Activated naive CD8-positive, alpha-beta T cell treated with anti-CD3 and anti-CD28 coated beads, Interleukin-2, amount 10 ng/mL, durations not matched to agents 7 days and 5 days (primary cell): ENCODE measurements around the gene MYD88. TPM values are rescaled to one million over a fixed set of nuclear protein-coding genes. Genes with fewer than 3 reads are reported as not detected.
"Not testable (repeated sequence)": the region's sequence is repeated elsewhere in the genome, so short reads cannot be mapped to it uniquely, and the experiment has no call there.

Source experiments
- ATAC-seq: fragments of 150-1000 bp; cut with Tn5 transposase; one replicate; pipeline ENCODE4 v1.10.0; 2021; ENCODE audit warnings: low read depth, moderate library complexity
- POLR2A ChIA-PET: fragments of 350-600 bp; sonication (Branson Sonifier 250); formaldehyde crosslinking; loops from one replicate; lab custom pipeline; 2021; ENCODE audit warnings: antibody characterized with exemption; lab: Charles Lee
- DNase-seq: peaks from one replicate; pipeline ENCODE4 v3.0.0; 2021
- H3K27ac Mint-ChIP-seq: one replicate; pipeline ENCODE4 v1.8.0; 2022; ENCODE audit warnings: mild to moderate bottlenecking, mixed read lengths
- H3K27me3 Mint-ChIP-seq: one replicate; pipeline ENCODE4 v1.8.0; 2022; ENCODE audit warnings: mild to moderate bottlenecking, moderate library complexity, mixed read lengths
- H3K36me3 Mint-ChIP-seq: one replicate; pipeline ENCODE4 v1.8.0; 2021; ENCODE audit warnings: mild to moderate bottlenecking, mixed read lengths
- H3K4me1 Mint-ChIP-seq: one replicate; pipeline ENCODE4 v1.8.0; 2021; ENCODE audit warnings: mixed read lengths
- H3K4me3 Mint-ChIP-seq: one replicate; pipeline ENCODE4 v1.8.0; 2022; ENCODE audit warnings: mild to moderate bottlenecking, moderate library complexity, mixed read lengths
- H3K9me3 Mint-ChIP-seq: one replicate; pipeline ENCODE4 v1.8.0; 2021; ENCODE audit warnings: mixed read lengths
- total RNA-seq, 2 experiments: library from RNA; stranded (reverse); gene quantifications; one replicate each; pipeline ENCODE4 v1.2.3, GENCODE V29; 2021

MYD88 gene
- total RNA-seq, 2 experiments from 2014 or later: 68.5 to 70.6 TPM

DNA sequence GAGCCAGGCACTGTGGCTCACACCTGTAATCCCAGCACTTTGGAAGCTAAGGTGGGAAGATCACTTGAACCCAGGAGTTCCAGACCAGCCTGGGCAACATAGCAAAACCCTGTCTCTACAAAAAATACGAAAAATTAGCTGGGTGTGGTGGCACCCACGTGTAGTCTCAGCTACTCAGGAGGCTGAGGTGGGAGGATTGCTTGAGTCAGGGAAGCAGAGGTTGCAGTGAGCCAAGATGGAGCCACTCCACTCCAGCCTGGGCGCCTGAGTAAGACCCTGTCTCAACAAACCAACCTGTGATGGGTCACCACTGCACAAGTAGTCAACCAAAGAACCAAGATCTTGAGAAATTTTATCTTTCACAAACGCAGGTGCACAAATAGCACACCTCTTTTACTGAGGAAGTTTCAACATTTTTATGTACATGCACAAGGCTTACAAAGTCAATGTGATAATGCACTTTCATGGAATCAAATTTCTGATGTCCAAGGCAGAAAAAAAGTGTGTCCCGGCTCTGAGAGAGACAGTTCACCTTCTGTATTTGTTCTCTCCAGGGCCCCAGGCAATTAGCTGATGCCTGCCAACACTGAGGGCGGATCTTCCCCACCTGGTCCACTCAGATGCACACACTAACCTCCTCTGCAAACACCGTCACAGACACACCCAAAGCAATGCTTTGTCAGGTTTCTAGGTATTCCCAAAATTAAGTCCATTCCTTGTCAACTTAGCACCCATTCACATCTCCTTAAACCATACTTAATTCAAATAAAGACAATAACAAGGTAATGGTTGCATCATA, 13.9 kb upstream of the MYD88 start:
- no peak for DNase-seq
- Mint-ChIP-seq H3K27me3 (no peaks in the 10 kb centered on the region), H3K36me3 (peaks cover 24% of the 10 kb centered on the region), H3K4me3 (no peak overlapping the region), H3K4me1 (peaks cover 8% of the 10 kb centered on the region), H3K27ac (peak overlapping the region; percentile 44), H3K9me3 (no peaks in the 10 kb centered on the region)
- POLR2A ChIA-PET: interaction anchor here (1.0 kb wide), 1 partner anchor 12 kb away, joined by 4 read pairs; the partner anchor contains the start of gene ACAA1
- ATAC-seq: no peak

DNA sequence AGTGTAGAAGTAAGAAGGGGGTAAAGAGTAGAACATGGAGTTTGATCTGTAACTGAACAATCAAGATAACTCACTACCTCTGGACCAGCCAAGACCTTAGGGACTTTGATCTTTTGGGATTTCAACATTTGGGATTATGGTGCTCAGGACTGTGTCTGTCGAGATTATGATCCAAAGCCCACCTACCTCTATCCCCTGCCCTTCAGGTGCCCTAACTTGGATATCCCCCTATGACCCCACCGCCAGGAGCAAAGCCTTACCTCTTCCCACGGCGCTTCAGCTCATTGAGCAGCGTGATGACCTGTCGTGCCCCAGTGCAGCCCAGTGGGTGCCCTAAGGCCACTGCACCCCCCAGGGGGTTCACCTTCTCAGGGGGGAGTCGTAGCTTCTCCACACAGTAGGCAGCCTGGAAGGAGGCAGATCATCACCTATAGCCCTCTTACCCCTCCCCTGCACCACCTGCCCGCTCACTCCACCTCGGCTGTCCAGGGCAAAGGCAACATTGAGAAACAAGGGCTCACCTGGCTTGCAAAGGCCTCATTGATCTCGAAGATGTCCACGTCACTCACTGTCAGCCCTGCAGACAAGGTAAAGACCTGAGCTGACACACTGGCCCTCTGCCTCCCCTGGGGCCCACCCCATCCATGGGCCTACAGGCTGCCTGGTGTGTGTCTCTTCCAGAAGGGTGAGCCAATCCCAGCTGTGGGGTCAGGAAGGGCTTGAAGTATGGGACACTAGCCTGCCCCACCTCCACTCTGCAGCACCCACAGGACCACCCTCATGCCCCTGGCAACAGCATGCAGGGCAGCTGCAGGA, 12.9 kb upstream of the MYD88 start:
- ATAC-seq (no peak), DNase-seq (no peak)
- no peaks in the 10 kb centered on the region for H3K9me3 Mint-ChIP-seq
- POLR2A ChIA-PET: interaction anchor here (1.0 kb wide), 1 partner anchor 11 kb away, joined by 4 read pairs; the partner anchor contains the start of gene ACAA1
- no peaks in the 10 kb centered on the region for H3K27me3 Mint-ChIP-seq
- H3K4me3 Mint-ChIP-seq: no peak overlapping the region
- peaks cover 30% of the 10 kb centered on the region for H3K36me3 Mint-ChIP-seq
- no peak overlapping the region for H3K27ac Mint-ChIP-seq
- H3K4me1 Mint-ChIP-seq: peaks cover 8% of the 10 kb centered on the region

DNA sequence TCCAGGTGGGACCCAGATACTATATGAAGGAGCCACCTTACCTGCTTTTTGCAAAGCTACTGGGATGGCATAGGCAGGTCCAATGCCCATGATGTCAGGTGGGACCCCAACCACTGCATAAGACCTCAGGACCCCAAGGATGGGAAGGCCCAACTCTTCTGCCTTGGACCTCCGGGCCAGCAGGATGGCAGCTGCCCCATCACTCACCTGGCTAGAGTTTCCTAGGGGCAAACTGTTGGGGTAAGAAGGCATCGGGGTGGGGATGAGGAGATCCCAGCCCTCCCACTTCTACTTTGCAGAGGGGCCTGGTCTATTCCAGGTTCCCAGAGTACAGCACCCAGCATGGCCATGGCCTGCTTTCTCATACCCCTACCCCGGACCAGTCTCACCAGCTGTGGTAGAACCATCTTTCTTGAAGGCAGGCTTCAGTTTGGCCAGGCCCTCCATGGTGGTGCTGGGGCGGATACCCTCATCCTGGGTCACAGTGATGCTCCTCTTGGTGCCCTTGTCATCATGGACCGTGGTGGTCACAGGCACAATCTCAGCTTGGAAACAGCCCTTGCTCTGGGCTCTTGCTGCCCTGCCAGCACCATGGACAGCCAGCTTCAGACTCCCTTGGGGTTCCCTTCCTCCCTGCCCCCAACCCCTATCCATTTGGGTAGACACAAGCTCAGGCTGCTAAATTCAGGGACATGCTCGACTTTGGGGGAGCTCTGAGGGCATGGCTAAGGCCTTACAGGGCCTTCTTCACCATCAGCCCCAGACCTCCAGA, 12.2 kb upstream of the MYD88 start:
- H3K4me1 Mint-ChIP-seq: peaks cover 7% of the 10 kb centered on the region
- H3K9me3 Mint-ChIP-seq: no peaks in the 10 kb centered on the region
- H3K27ac Mint-ChIP-seq: no peak overlapping the region
- no peaks in the 10 kb centered on the region for H3K27me3 Mint-ChIP-seq
- H3K36me3 Mint-ChIP-seq: peaks cover 31% of the 10 kb centered on the region
- ATAC-seq: no peak
- POLR2A ChIA-PET: no interaction called here
- no peak overlapping the region for H3K4me3 Mint-ChIP-seq
- DNase-seq: no peak

DNA sequence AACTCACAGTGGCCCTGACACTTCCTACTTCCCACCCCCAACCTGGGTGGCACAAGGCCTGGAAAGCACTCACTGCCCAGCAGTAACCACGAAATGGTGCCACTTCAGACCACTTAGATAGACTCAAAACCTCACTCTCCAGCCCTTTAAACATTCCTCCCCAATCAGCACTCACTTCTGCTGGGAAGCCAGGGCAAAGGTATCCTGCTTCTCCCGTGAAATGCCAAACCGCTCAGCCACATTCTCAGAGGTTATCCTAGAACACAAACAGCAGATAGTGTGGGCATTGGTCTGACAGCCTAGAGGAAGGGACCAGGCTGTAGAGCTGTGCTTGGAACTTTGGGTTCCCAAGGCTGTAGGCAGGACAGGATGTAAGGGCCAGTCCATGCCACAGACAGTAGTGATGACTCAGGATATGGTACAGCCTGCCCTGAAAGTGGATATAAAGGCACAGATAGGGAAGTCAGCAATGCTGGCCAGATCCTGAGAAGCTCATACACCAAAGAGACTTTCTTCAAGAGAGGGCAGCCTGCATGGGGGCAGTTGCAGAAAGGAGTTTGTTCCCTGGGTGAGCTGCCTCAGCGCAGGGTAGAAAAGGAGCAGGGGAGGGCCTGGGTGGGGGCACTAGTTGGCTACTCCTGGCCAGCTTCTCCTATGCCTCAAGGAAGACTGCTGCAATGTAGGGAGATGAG, 10.7 kb upstream of the MYD88 start:
- Mint-ChIP-seq H3K4me3 (no peak overlapping the region), H3K4me1 (peaks cover 12% of the 10 kb centered on the region), H3K36me3 (peaks cover 29% of the 10 kb centered on the region), H3K27ac (no peak overlapping the region), H3K9me3 (no peaks in the 10 kb centered on the region), H3K27me3 (no peaks in the 10 kb centered on the region)
- DNase-seq (peak; percentile 6), ATAC-seq (no peak)
- POLR2A ChIA-PET: no interaction called here

DNA sequence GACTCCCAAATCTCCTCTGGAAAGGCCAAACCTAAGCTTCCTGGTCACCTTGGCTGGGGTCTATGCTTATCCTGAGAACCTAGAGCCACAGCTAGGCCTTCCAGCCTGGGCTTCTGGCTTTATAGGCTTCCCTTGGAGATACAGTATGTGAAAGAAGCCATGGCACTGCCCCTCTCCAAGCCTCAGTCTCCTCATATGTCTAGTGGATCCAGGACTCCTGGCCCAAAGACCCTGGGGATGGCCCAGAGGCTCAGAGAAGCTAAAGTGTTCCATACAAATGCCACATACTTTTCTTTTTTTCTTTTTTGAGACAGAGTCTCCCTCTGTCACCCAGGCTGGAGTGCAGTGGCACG, 10.2 kb upstream of the MYD88 start:
- H3K9me3 Mint-ChIP-seq: no peaks in the 10 kb centered on the region
- POLR2A ChIA-PET: no interaction called here
- no peak overlapping the region for H3K27ac Mint-ChIP-seq
- no peak overlapping the region for H3K4me3 Mint-ChIP-seq
- no peak for DNase-seq
- no peak for ATAC-seq
- H3K4me1 Mint-ChIP-seq: peaks cover 16% of the 10 kb centered on the region
- peaks cover 23% of the 10 kb centered on the region for H3K36me3 Mint-ChIP-seq
- no peaks in the 10 kb centered on the region for H3K27me3 Mint-ChIP-seq

DNA sequence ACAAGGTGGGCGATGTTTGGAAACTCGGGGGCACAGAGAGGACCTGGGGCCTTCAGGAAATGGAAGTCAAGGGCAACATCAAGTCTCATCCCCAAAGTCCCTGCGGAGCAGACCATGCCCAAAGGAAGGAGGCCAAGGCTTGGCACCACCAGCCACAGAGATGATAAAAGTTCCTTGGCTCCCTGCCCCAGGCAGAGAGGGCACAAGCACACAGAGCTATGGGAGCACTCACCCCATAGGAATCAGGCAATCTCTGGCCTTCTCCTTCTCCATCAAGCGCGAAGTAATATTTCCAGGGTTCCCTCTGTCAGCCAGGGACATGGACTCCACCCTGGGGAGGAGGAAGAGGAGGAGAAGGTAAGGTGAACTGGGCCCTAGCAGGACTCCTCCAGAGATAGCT, 9.4 kb upstream of the MYD88 start:
- DNase-seq: no peak
- POLR2A ChIA-PET: no interaction called here
- peaks cover 19% of the 10 kb centered on the region for H3K4me1 Mint-ChIP-seq

DNA sequence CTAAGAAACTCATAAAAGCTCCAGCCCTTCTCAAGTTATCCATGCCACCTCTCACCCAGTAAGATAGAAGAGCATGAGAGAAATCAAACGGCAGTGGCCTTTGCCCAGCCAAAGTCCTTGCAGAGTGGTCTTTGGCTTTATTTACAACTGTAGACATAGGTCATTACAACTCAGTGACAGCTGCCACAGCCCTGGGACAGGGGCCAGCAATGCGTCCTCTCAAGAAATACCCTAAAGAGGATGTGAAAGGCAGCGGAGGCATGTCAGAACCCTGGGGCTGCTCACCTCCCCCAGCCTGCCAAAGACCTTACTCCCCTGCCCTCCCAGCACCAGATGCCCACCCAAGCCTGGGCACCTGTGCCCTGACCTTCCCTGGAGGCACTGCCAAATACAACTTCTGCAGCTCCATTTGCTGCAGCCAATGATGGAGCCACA, 7.8 kb upstream of the MYD88 start:
- H3K27ac Mint-ChIP-seq: no peak overlapping the region
- ATAC-seq (no peak), DNase-seq (no peak)
- no peaks in the 10 kb centered on the region for H3K9me3 Mint-ChIP-seq
- no peak overlapping the region for H3K4me3 Mint-ChIP-seq
- POLR2A ChIA-PET: interaction anchor here (1.1 kb wide), 1 partner anchor 34 kb away, joined by 4 read pairs; the partner anchor contains the start of gene OXSR1
- H3K36me3 Mint-ChIP-seq: peaks cover 30% of the 10 kb centered on the region
- H3K4me1 Mint-ChIP-seq: peaks cover 31% of the 10 kb centered on the region
- no peaks in the 10 kb centered on the region for H3K27me3 Mint-ChIP-seq

More for the DNA sequence above, 9.4 kb upstream of the MYD88 start:
- ATAC-seq: no peak
- Mint-ChIP-seq H3K27me3 (no peaks in the 10 kb centered on the region), H3K9me3 (no peaks in the 10 kb centered on the region), H3K36me3 (peaks cover 23% of the 10 kb centered on the region), H3K4me3 (no peak overlapping the region), H3K27ac (no peak overlapping the region)

DNA sequence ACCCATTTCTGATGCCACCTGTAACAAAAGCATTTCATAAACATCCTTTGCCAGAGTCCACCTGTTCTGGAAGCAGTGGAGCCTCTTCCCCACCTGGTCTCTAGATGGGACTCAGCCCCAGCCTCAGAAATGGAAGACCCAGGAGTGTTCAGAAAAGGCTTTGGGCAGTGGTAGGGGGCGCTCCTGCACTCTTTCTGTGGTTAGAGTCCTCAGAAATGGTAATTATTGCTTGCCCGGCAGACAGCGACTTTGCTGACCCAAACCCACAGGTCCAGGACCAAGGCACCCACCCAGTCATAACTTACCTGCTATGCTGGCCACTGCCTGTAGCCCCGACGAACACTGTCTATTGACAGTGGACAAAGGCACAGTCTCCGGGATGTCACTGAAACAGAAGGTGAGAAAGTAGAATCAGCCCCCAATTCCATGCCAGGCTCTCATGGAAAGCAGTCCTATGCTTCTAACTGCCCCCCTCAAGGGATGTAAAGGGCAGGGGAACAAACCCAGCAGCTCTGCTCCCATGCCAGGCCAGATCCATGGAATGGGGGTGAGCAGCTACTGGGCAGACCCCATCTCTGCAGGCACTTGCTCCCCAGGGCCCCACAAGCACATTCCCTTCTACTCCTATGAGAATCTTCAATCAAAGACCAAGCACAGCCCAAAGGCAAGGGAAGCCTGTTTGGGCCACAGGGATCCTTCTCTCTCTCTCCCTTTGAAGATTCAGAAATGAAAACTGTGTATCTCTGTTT, 6.7 kb upstream of the MYD88 start:
- H3K9me3 Mint-ChIP-seq: no peaks in the 10 kb centered on the region
- DNase-seq (peak; percentile 16), ATAC-seq (no peak)
- H3K4me1 Mint-ChIP-seq: peaks cover 34% of the 10 kb centered on the region
- no peaks in the 10 kb centered on the region for H3K27me3 Mint-ChIP-seq
- no peak overlapping the region for H3K4me3 Mint-ChIP-seq
- POLR2A ChIA-PET: interaction anchor here (1.1 kb wide), 1 partner anchor 33 kb away, joined by 4 read pairs; the partner anchor contains the start of gene OXSR1
- no peak overlapping the region for H3K27ac Mint-ChIP-seq
- H3K36me3 Mint-ChIP-seq: peaks cover 30% of the 10 kb centered on the region

DNA sequence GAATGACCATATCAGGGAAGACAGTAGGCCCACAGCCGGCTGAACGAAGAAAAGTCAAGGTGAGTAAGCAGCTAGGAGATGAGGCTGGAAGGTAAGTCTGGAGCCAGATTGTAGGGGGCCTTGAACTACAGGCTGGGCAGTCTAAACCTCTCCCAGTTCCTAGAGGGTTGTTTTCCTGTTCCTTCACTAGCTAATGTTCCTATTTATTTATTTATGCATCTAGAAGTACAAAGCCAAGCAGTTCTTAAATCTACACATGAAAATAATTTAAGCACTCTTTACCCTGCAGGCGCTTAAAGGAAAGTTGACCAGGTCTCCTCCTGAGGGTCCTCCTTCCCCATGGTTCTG, 5.3 kb upstream of the MYD88 start:
- H3K27ac Mint-ChIP-seq: peak overlapping the region; percentile 18

DNA sequence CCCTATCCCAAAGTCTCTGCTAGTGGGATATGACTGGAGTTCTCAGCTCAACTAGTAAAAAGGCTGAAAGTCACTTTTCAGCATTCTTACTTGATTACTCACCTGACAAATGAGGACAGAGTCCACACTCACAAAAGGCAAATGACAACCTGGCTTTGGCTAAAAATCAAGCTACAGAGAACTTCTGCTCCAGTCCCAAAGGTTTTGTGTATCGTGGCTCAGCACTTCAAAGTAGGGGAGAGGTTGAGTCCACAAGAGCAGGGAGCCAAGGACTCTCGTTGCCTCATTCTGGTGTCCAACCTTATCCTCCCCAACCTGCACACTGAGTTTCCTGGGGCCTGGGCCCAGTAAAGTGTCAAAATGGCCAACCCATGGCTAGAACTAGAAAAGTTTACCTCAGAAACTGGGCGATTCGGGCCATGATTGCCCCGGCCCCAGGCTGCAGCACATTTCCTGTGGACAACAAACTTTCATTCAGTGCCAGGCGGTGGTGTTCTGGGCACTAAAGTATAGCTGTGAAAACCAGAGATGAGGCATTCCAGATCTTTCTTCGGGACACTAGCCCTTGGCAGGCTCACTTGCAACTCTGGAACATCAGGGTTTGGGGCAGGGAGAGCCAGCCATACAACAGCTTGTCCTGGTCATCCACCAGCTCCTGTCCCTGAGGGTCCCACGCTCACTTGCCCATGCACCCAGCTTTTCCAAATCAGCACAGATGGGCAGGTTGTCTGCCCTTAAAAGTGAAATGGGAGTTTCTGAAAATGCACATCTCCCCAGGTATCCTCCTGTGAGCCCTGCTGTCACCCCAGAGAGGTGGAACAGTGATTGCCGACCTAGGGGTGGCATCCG, 4.7 kb upstream of the MYD88 start:
- Mint-ChIP-seq H3K4me3 (peak overlapping the region; percentile 45), H3K27ac (peak overlapping the region; percentile 18), H3K9me3 (no peaks in the 10 kb centered on the region), H3K4me1 (peaks cover 40% of the 10 kb centered on the region), H3K36me3 (peaks cover 27% of the 10 kb centered on the region), H3K27me3 (no peaks in the 10 kb centered on the region)
- ATAC-seq (no peak), DNase-seq (no peak)
- POLR2A ChIA-PET: interaction anchor here (0.5 to 1.9 kb wide), 2 partner anchors 31 to 76 kb away, joined by 3 to 8 read pairs; partner anchors contain the start of gene OXSR1

More for the DNA sequence above, 5.3 kb upstream of the MYD88 start:
- no peak for DNase-seq
- Mint-ChIP-seq H3K9me3 (no peaks in the 10 kb centered on the region), H3K27me3 (no peaks in the 10 kb centered on the region), H3K4me3 (no peak overlapping the region), H3K36me3 (peaks cover 27% of the 10 kb centered on the region), H3K4me1 (peaks cover 38% of the 10 kb centered on the region)
- POLR2A ChIA-PET: interaction anchor here (1.9 kb wide), 1 partner anchor 31 kb away, joined by 8 read pairs; the partner anchor contains the start of gene OXSR1
- no peak for ATAC-seq

DNA sequence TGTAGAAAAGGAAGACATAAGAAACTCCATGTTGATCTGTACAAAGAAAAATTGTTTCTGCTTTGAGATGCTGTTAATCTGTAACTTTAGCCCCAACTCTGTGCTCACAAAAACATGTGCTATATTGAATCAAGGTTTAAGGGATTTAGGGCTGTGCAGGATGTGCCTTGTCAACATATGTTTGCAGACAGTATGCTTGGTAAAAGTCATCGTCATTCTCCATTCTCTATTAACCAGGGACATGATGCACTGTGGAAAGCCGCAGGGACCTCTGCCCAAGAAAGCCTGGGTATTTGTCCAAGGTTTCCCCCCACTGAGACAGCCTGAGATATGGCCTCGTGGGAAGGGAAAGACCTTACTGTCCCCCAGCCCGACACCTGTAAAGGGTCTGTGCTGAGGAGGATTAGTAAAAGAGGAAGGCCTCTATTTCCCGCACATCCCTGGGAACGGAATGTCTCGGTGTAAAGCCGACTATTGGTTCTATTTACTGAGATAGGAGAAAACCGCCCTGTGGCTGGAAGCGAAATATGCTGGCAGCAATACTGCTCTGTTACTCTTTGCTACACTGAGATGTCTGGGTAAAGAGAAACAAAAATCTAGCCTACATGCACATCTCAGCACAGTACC, 3.8 kb upstream of the MYD88 start:
- Mint-ChIP-seq H3K4me3 (peak overlapping the region; percentile 86), H3K36me3 (peaks cover 25% of the 10 kb centered on the region), H3K27ac (peak overlapping the region; percentile 89), H3K4me1 (peaks cover 39% of the 10 kb centered on the region)
- DNase-seq, H3K27me3 Mint-ChIP-seq, ATAC-seq, H3K9me3 Mint-ChIP-seq: not testable (repeated sequence)
- POLR2A ChIA-PET: interaction anchor here (0.5 to 1.9 kb wide), 2 partner anchors 30 to 75 kb away, joined by 3 to 8 read pairs; partner anchors contain the start of gene OXSR1
